Adrenal gland (tissue), 5 donors: ENCODE results near the gene SLC1A2.

ENCODE experiments used
- POLR2A ChIP-seq, 2 donors: fragments of 450-650 bp; IDR thresholded peaks; one replicate each; pipeline ENCODE4 v1.6.1; 2017; ENCODE audit warnings: antibody characterized with exemption in 2 of 2, mild to moderate bottlenecking in 2 of 2, moderate library complexity in 1 of 2
- TF ChIP-seq, protein P1 (sequence below), 6 experiments: fragments of 450-650 bp in 4 of 6; fragments of 200-600 bp in 2 of 6; sonication (generic) in 1 of 6; IDR thresholded peaks; 1 replicate in 5 of 6; 2 replicates in 1 of 6; pipeline versions ENCODE4 v1.5.1 to v1.8.0; 2016 to 2021; ENCODE audit warnings: antibody characterized with exemption in 6 of 6, mild to moderate bottlenecking in 2 of 6, moderate library complexity in 1 of 6
- donor health status: DM: no; HTN: no; CAD: no.

DNA sequence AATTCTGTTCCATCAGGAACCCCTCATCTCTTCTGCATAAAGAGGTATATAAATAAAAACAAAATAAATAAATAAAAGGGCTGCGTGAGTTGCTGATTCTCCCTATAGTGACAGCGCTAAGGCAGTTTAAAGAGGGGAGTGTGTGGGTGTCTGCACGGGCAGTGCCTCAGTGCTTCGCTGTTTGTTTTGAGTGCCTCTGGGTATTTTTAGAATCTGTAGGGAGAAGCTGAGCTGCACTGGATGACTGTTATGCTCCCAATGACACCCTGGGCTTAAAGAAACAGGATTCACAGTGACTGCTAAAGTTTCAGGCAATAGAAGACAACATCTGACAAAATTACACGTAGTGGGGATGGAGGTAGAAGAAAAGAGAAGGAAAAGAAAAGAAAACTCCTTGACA is 38.8 kb downstream of the SLC1A2 start:
- TF ChIP-seq, protein P1, sequence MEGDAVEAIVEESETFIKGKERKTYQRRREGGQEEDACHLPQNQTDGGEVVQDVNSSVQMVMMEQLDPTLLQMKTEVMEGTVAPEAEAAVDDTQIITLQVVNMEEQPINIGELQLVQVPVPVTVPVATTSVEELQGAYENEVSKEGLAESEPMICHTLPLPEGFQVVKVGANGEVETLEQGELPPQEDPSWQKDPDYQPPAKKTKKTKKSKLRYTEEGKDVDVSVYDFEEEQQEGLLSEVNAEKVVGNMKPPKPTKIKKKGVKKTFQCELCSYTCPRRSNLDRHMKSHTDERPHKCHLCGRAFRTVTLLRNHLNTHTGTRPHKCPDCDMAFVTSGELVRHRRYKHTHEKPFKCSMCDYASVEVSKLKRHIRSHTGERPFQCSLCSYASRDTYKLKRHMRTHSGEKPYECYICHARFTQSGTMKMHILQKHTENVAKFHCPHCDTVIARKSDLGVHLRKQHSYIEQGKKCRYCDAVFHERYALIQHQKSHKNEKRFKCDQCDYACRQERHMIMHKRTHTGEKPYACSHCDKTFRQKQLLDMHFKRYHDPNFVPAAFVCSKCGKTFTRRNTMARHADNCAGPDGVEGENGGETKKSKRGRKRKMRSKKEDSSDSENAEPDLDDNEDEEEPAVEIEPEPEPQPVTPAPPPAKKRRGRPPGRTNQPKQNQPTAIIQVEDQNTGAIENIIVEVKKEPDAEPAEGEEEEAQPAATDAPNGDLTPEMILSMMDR (IDR thresholded peaks at IDR 0.05), result no peak
- no peak for TF ChIP-seq POLR2A (IDR thresholded peaks at IDR 0.05)
